NCI-H345 (cell line): Measurements from ENCODE around the gene TMEM109.

Experiments used
- DNase-seq: peaks from one replicate; lab custom pipeline; 2025; lab: John Stamatoyannopoulos, UW

Gene TMEM109

DNA sequence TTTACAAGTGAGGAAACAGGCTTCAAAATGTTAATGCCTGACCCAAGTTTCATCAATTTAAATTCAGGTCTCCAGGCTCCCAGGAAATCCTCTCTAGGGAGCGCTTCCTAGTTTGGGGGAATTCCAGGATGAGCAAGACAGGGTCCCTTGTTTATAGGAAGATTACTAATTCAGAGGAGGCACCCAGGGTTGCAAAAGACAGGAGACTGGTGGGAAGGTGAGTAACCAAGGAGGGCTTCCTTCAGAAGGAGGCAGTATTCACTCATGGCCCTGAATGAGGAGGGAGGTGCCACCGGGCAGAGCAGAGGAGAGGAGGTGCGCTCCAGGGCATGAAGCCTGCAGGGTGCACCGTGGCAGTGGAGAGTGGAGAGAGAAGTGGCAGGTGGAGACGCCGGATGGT is 11.9 kb downstream of the TMEM109 start:
- no peak for DNase-seq

DNA sequence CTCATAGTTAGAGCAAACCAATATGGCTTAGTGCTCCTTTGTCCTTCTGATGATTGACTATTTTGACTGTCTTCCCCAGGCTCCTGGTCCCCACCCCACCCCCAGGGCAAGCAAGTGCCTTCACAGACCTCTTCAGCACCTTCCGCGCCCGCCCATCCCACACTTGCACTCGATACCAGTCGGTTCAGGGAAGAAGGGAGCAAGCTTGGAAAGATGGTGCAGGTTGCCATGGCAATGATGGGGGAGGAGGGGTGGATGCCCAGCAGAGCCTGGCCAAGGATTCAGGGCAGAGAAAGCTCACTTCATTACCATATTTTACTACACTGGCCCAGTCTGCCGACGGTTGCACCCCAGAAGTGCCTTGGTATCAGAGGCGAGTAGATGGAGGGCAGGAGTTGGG is 12.5 kb downstream of the TMEM109 start:
- no peak for DNase-seq

DNA sequence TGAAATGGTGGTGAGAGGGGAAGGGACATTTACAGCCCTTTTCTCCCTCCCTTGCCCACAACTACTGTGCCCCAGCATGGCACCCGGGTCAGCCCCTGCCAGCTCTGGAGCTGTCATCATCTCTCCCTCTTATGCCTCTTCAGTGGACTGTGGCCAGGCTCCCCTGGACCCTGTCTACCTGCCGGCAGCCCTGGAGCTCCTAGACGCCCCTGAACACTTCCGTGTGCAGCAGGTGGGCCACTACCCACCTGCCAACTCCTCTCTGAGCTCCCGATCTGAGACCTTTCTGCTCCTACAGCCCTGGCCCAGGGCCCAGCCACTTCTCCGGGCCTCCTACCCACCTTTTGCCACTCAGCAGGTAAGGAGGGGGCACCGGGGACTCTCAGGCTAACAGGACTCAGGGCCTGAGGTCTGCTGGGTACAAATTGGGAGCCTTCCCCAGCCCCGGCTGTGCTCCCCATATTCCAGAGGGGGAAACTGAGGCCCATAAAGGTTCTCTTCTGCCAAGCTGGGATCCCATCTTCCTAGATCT is 13.2 kb downstream of the TMEM109 start:
- DNase-seq, result no peak

DNA sequence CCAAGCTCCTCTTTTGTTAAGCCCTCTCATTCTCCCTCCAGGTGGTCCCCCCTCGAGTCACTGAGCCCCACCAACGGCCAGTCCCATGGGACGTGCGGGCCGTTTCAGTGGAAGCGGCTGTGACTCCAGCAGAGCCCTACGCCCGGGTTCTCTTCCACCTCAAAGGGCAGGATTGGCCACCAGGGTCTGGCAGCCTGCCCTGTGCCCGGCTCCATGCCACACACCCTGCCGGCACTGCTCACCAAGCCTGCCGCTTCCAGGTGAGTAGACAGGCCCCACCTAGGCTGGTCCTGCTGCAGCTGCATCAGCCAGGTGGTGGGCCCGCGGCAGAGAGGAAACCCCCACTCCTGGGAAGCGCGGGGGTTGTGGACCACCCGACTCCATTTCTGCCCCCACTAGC is 13.6 kb downstream of the TMEM109 start:
- DNase-seq, result no peak

DNA sequence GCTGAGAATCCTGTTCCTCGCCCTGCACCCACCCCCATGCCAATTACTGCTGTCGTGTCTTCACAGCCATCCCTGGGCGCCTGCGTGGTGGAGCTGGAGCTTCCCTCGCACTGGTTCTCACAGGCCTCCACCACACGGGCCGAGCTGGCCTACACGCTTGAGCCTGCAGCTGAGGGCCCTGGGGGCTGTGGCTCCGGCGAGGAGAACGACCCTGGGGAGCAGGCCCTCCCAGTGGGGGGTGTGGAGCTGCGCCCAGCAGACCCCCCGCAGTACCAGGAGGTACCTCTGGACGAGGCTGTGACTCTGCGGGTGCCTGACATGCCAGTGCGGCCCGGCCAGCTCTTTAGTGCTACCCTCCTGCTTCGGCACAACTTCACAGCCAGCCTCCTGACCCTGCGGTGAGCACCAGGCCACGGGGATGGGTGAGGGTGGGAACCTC is 14.6 kb downstream of the TMEM109 start:
- DNase-seq, result no peak

DNA sequence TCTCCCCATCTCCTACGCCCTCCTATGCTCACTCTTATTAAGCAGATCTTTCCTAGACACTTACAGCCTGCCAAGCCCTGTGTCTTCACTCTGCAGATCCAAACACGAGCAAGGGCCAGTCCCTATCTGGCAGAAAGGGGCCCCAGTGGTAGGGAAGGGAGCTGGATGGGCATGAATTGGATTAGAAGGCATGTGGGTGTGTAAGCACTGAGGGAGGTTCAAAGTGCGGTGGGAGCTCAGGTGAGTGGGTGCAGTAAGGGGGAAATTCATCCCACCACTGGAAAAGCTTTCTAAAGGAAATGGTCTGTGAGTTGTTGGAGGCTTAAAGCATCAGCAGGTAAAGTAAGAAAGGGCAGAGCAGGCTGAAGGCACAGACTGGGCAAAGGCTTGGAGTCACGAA is 15.8 kb downstream of the TMEM109 start:
- no peak for DNase-seq

DNA sequence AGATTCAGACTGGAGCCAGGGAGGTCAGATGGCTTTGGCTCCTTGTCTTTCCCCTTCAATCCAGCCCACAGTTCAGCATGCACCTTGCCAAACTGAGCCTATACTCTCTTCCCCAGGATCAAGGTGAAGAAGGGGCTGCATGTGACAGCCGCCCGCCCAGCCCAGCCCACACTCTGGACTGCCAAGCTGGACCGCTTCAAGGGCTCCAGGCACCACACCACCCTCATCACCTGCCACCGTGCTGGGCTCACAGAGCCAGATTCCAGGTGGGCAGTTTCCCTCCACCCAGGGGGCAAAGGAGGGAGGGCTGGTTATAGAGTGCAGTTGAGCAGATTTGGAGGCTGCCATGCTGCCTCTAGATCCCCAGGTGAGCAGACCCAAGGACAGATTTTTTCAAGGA is 16.4 kb downstream of the TMEM109 start:
- no peak for DNase-seq

DNA sequence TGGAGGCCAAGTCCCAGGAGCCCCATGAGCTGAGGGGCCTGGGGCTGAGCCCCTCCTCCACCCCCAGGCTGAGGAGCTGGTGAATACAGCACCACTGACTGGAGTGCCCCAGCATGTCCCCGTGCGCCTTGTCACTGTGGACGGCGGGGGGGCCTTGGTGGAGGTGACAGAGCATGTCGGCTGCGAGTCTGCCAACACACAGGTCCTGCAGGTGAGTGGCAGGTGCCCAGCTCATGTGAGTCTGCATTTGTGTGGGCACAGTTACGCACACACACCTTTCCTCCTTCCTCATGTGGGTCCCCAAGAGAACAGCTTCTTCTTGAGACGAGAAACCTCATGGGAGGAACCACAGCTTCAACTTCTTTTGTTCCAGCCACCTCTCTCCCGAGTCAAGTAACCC is 18.0 kb downstream of the TMEM109 start:
- no peak for DNase-seq

DNA sequence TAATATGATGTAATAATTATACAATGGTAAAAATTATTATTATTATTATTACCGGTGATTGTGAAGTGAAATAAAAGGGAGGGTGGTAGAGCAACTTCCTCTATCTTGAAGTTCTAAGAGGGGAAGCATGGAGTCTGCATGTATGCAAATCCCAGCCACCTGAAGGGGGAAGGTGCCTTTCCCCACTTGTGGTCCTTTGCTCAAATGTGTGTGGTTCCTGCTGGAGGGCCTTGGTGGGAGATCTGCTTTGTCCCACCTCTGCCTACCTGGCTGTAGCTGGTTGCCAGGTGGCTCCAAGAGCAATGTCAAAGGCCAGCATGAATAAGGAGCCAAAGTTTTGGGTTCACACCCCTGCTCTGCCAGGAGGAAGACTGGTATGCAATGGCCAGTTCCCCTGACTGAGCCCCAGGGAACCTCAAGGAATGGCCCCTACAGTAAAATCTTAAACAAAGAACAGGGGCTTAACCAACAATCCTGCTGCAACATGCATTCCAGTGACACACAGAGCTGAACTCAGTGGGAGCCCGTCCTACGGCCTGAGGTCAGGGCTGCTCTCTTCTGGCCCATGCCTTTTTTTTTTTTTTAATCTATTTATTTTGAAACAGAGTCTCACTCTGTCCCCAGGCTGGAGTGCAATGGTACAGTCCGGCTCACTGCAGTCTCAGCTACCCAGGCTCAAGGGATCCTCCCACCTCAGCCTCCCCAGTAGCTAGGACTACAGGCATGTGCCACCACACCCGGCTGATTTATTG is 18.8 kb downstream of the TMEM109 start:
- no peak for DNase-seq

DNA sequence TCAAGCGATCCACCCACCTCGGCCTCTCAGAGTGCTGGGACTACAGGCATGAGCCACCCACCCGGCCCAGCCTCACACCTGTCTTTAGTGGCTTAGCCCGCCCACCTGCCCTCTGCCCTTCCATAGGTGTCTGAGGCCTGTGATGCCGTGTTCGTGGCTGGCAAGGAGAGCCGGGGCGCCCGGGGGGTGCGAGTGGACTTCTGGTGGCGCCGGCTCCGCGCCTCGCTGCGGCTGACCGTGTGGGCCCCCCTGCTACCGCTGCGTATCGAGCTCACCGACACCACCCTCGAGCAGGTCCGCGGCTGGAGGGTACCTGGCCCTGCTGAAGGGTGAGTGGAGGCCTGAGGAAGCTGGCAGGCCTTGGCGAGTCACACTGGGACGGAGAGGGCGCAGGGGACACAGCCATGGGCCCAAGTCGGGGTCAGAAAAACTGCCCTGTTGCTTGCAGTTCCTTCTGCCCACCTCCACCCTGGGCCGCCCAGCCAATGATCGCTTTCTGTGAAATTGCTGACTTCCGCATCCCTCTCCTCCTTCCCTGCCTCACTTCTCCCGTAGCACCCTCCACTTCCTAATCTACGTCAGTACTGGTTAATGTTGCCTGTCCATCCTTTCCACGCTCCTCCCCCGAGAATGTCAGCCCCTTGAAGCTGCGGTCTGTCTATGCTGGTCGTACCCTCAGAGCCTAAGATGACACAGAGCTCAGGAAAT is 19.6 kb downstream of the TMEM109 start:
- no peak for DNase-seq

DNA sequence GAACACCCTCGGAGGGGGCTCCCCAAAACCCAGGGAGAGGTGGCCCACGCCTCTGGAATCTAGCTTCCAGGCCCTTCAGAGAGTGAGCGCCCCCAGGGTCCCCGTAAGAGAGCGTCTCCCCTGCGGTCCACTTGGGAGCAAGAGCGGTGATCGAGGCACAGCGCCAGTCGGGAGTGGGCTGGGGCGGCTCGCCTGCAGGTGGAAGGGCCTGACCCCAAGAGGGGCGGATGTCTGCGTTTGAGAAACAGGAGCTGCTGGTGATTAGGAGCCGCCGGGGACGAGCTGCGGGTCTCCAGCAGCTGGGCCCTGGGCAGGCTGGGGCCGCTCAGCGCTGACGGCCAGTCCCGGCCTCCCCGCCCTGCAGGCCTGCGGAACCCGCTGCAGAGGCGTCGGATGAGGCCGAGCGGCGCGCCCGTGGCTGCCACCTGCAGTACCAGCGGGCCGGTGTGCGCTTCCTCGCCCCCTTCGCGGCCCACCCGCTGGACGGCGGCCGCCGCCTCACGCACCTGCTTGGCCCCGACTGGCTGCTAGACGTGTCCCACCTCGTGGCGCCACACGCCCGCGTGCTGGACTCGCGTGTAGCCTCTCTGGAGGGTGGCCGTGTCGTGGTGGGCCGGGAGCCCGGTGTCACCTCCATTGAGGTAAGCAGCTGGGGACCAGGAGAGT is 20.3 kb downstream of the TMEM109 start:
- no peak for DNase-seq

DNA sequence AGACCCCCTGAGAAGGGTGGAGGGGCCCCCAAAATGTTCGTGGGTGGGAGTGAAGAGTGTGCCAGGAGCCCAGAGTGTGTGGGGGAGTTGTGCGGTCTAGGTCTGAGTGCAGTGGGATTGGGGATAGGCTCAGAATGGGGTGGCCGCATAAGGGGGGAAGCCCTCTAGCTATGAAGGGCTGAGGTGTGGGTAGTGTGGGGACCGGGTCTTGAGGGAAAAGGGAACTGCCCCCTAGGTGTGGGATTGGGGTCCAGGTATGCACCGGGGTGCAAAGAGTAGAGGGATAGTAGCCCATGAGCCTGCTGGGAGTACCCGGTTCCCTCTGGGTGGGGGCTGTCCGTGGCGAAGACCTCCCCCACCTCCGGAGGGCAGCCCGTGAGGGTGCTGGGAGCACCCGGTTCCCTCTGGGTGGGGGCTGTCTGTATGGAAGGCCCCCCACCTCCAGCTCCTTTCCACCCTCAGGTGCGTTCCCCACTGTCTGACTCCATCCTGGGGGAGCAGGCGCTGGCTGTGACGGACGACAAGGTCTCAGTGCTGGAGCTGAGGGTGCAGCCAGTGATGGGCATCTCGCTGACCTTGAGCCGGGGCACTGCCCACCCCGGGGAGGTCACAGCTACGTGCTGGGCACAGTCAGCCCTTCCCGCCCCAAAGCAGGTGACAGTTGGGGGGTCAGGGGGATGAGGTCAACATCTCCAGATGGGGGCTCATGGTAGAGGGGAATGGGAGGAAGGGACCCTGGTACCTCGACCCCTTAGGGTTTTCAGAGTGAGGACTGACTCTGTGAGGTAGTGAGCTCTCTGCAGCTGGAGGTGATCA is 21.0 kb downstream of the TMEM109 start:
- DNase-seq, result no peak

DNA sequence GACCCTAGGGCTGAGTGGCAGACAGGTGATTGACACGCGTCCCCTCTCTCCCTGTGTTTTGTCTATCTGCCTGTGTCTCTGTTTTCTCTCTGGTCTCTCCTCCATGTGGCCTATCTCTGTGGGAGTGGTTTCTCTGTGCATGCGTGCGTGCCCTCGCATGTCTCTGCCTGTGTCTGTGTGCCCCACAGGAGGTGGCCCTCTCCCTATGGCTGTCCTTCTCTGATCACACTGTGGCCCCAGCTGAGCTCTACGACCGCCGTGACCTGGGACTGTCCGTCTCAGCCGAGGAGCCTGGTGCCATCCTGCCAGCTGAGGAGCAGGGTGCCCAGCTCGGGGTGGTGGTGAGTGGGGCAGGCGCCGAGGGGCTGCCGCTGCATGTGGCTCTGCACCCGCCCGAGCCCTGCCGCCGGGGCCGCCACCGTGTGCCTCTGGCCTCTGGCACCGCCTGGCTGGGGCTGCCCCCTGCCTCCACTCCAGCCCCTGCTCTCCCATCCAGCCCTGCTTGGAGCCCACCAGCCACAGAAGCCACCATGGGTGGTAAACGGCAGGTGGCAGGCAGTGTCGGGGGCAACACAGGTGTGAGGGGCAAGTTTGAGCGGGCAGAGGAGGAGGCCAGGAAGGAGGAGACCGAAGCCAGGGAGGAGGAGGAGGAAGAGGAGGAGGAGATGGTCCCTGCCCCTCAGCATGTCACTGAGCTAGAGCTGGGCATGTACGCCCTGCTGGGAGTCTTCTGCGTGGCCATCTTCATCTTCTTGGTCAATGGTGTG is 21.9 kb downstream of the TMEM109 start:
- no peak for DNase-seq

DNA sequence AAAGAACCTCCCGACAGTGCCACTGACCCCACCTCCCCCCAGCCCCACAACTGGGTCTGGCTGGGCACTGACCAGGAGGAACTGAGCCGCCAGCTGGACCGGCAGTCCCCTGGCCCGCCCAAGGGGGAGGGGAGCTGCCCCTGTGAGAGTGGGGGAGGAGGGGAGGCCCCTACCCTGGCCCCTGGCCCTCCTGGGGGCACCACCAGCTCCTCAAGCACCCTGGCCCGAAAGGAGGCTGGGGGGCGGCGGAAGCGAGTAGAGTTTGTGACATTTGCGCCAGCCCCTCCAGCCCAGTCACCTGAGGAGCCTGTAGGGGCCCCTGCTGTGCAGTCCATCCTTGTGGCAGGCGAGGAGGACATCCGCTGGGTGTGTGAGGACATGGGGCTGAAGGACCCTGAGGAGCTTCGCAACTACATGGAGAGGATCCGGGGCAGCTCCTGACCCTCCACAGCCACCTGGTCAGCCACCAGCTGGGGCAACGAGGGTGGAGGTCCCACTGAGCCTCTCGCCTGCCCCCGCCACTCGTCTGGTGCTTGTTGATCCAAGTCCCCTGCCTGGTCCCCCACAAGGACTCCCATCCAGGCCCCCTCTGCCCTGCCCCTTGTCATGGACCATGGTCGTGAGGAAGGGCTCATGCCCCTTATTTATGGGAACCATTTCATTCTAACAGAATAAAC is 22.6 kb downstream of the TMEM109 start:
- DNase-seq, result no peak

DNA sequence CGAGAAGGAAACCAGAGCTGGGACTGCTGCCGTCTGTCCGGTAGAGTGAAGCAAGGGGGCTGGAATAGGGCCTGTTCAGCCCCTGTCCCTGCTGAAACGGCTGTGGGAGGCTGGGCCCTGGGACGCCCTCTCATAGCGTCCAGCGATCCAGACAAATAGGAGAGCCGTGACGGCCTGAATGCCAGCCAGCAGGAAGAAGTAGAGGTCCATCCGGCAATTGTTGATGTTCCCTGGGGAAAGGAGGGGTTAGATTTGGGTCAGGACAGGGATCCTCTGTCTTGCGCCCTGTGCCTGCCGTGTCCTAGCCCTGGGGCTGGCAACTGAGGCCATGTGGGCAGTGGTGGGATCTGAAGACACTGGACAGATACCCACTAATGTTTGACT is 23.2 kb downstream of the TMEM109 start:
- DNase-seq, result no peak

DNA sequence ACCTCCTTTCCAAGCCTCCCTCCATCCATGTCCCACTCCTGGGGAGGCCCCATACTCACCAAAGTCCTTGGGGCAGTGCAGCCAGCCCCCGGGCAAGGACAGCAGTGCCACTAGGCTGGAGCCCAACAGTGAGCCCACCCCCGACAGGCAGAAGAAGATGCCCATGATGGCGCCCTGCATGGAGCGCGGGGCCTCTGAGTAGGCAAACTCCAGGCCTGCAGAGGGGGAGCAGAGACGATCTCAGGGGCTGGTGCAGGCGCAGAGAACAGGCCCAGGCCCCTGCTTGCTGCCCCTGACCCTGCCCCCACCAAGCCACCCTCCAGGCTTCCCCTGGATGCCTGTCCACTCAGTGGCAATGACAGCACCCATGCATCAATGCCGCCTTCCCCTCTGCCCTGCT is 23.9 kb downstream of the TMEM109 start:
- no peak for DNase-seq

DNA sequence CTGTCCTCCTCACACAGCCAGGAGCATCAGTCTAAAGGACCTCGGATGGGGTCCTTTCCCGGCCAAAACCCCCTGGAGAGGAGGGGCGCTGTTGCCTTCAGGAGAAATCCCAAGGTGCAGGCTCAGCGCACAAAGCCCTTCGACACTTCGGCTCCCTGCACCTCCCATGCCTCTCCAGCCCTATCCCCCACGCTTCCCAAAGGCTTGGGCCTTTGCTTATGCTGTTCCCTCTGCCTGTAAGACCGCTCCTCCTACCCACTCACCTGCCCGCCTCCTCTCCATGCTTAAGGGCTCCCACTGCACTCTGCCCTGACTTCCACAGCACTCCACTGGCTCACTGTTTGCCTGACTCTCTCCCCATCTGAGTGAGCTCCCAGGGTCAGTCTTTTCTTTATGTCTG is 24.5 kb downstream of the TMEM109 start:
- no peak for DNase-seq

DNA sequence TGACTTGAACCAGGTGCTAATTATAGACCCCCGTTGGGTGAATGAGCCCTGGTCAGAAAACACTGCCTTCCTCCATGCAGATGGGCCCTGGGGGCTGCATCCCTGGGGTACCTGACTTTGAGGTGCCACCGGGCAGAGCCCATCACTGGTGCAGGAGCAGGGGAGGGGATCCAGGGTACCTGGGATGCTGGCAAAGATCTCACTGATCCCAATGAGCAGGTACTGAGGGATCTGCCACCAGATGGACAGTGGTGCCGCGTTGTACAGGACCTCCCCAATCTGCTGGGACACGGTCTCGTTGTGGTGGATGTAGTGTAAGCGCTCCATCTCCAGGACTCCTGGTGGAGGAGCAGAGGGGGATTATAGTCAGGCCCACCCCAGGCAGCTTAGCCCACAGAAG is 25.3 kb downstream of the TMEM109 start:
- DNase-seq, result no peak

DNA sequence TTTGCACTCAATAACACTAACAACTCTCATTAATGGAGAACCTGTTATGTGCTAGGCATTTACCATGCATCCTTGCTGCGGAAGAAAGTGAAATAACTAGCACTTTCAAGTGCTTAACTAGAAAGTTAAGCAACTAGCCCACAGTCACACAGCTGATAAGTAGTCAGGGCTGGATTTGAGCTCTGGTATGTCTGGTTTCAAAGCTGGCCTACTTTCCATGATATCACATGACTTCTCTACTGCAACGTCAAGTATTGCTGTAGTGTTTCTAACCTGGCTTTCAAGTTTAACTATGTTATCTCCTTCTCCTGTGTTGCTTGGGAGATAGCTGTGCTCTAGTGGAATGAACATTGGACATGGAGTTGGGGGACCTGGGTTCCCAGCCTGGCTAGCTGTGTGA is 25.9 kb downstream of the TMEM109 start:
- no peak for DNase-seq

DNA sequence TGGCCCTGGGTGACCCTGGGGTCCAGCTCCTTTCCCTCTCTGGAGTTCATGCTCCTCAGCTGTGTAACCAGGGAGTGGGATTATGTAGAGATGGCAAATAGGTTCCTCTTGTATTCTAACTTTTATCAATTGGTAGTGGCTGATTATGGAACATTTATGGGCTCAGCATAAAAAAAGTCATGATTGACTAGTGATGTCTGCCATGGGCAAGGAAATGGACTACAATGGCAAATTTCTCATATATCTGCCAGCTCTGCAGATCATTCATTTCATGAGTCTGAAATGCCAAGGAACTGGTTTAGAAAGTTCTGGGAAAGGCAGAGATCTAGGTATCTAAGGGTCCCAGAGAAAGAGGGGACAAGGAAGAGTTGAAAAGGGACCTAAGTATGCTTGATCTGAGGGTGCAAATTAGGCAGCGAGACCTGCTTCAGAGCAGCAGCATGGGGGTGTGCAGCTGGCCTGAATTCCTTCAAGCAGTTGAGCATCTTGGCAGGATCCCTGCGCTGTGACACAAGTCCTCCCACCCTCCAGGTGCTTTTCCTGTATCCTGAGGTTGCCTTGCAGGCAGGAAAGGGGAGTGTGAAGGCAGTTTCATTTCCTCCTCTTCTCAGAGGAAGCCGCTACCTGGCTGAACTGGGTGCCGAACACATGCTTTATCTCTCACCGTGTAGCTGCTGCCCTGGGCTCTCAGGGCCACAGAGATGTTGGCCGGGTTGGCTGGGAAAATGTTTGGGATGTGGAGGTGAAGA is 27.6 kb downstream of the TMEM109 start:
- no peak for DNase-seq
